GM23338 (cell line): ENCODE results near the gene ARHGEF17. TPM values are rescaled to one million over a fixed set of nuclear protein-coding genes. Genes with fewer than 3 reads are reported as not detected.

ENCODE experiments used
- ATAC-seq: fragments of 200-7000 bp; cut with Tn5 transposase; 3 replicates; pipeline ENCODE4 v1.9.1; 2020
- DNase-seq: peaks from one replicate; pipeline ENCODE4 v3.0.0-alpha.2; 2015; ENCODE audit warnings: low spot score
- H2AFZ ChIP-seq: fragments of 200-600 bp; sonication (generic); 2 replicates; pipeline ENCODE4 v1.8.0; 2016; ENCODE audit warnings: antibody characterized with exemption, mild to moderate bottlenecking, moderate library complexity
- H3F3A ChIP-seq: fragments of 200-600 bp; sonication (generic); replicated peaks from 2 replicates; pipeline ENCODE4 v1.8.0; 2017; ENCODE audit warnings: antibody characterized with exemption, mixed run types, low read depth
- H3K27ac ChIP-seq: fragments of 200-600 bp; sonication (generic); 2 replicates; pipeline ENCODE4 v1.6.1; 2016; ENCODE audit warnings: low read depth
- H3K27me3 ChIP-seq: fragments of 200-600 bp; sonication (generic); 2 replicates; pipeline ENCODE4 v1.8.0; 2016; ENCODE audit warnings: mild to moderate bottlenecking, mixed run types, moderate library complexity; ENCODE audit not compliant: insufficient read depth
- H3K36me3 ChIP-seq: fragments of 200-600 bp; sonication (generic); 2 replicates; pipeline ENCODE4 v1.8.0; 2016; ENCODE audit warnings: mild to moderate bottlenecking; ENCODE audit not compliant: insufficient read depth
- H3K4me1 ChIP-seq: fragments of 200-600 bp; sonication (generic); 2 replicates; pipeline ENCODE4 v1.8.0; 2016; ENCODE audit warnings: mild to moderate bottlenecking, moderate library complexity; ENCODE audit not compliant: insufficient read depth
- H3K4me2 ChIP-seq: fragments of 200-600 bp; sonication (generic); 2 replicates; pipeline ENCODE4 v1.7.1; 2017; ENCODE audit warnings: mixed run types
- H3K4me3 ChIP-seq: fragments of 200-600 bp; sonication (generic); 2 replicates; pipeline ENCODE4 v1.6.1; 2016; ENCODE audit warnings: mixed run types
- H3K79me2 ChIP-seq: fragments of 200-600 bp; sonication (generic); replicated peaks from 2 replicates; pipeline ENCODE4 v1.8.0; 2017; ENCODE audit warnings: mild to moderate bottlenecking; ENCODE audit not compliant: insufficient read depth
- H3K9me2 ChIP-seq: fragments of 200-600 bp; sonication (generic); 2 replicates; pipeline ENCODE4 v1.8.0; 2017; ENCODE audit not compliant: insufficient read depth
- H4K20me1 ChIP-seq: fragments of 200-600 bp; sonication (generic); replicated peaks from 2 replicates; pipeline ENCODE4 v1.8.0; 2017; ENCODE audit warnings: mild to moderate bottlenecking; ENCODE audit not compliant: insufficient read depth
- H3K27ac Mint-ChIP-seq: 2 replicates; pipeline ENCODE4 v1.8.0; 2020; ENCODE audit warnings: inconsistent platforms, mild to moderate bottlenecking, moderate library complexity, mixed read lengths
- H3K27me3 Mint-ChIP-seq: 3 replicates; pipeline ENCODE4 v1.8.0; 2022; ENCODE audit warnings: low read depth, mild to moderate bottlenecking, moderate library complexity, mixed read lengths, inconsistent platforms; ENCODE audit not compliant: insufficient read depth, poor library complexity
- H3K36me3 Mint-ChIP-seq: 3 replicates; pipeline ENCODE4 v1.8.0; 2021; ENCODE audit warnings: low read depth, mild to moderate bottlenecking, inconsistent platforms, moderate library complexity, mixed read lengths
- H3K4me1 Mint-ChIP-seq: 3 replicates; pipeline ENCODE4 v1.8.0; 2020; ENCODE audit warnings: mild to moderate bottlenecking, inconsistent platforms, mixed read lengths
- H3K4me3 Mint-ChIP-seq: 3 replicates; pipeline ENCODE4 v1.8.0; 2021; ENCODE audit warnings: moderate library complexity, mild to moderate bottlenecking, inconsistent platforms, mixed read lengths
- H3K9me3 Mint-ChIP-seq: 3 replicates; pipeline ENCODE4 v1.8.0; 2020; ENCODE audit warnings: moderate library complexity, mild to moderate bottlenecking, inconsistent platforms, mixed read lengths
- CREB1 ChIP-seq: fragments of 250-450 bp; sonication (Bioruptor Pico); IDR thresholded peaks from 2 replicates; pipeline ENCODE4 v1.5.0; 2020; ENCODE audit warnings: low read depth, mild to moderate bottlenecking, moderate library complexity
- CTCF ChIP-seq, 2 experiments: fragments of 200-600 bp in 1 of 2; sonication (generic) in 1 of 2; conservative IDR thresholded peaks; 2 replicates each; pipeline versions ENCODE4 v1.5.1 to v1.6.1; 2016 to 2017; ENCODE audit warnings: antibody characterized with exemption in 2 of 2, low read depth in 2 of 2, mild to moderate bottlenecking in 2 of 2, moderate library complexity in 1 of 2
- ETS1 ChIP-seq: IDR thresholded peaks from 2 replicates; pipeline ENCODE4 v1.6.1; 2016; ENCODE audit warnings: antibody characterized with exemption
- EZH2 ChIP-seq: fragments of 200-600 bp; sonication (generic); IDR thresholded peaks from one replicate; pipeline ENCODE4 v1.8.0; 2017; ENCODE audit warnings: antibody characterized with exemption, mild to moderate bottlenecking, low read depth; ENCODE audit not compliant: unreplicated experiment
- POLR2AphosphoS5 ChIP-seq: IDR thresholded peaks from 2 replicates; pipeline ENCODE4 v1.6.1; 2016; ENCODE audit warnings: antibody characterized with exemption, low read depth
- REST ChIP-seq: IDR thresholded peaks from one replicate; pipeline ENCODE4 v1.6.1; 2018; ENCODE audit warnings: antibody characterized with exemption; ENCODE audit not compliant: unreplicated experiment
- ZNF462 ChIP-seq: fragments of 250-450 bp; sonication (Bioruptor Pico); IDR thresholded peaks from 2 replicates; pipeline ENCODE4 v1.5.0; 2020; ENCODE audit warnings: mild to moderate bottlenecking, moderate library complexity
- polyA plus RNA-seq: library from polyadenylated mRNA; unstranded; fragments of >200 nt; fragmentation: Nextera tagmentation; extraction: Ambion mirVana; gene quantifications from 2 replicates; pipeline ENCODE4 v1.2.1, GENCODE V29; 2016
- total RNA-seq: library from RNA; depleted of rRNA; stranded (reverse); fragments of >200 nt; shearing (Covaris generic); gene quantifications from 2 replicates; pipeline ENCODE4 v1.2.3, GENCODE V29; 2014

The ARHGEF17 gene
- total and polyA plus RNA-seq, 2 experiments from 2014 or later: 2.9 to 15.0 TPM

- Histone ChIP-seq H3K36me3 (no peaks in the 10 kb centered on the region), H3K4me1 (peaks cover 48% of the 10 kb centered on the region), H3F3A (0 out of 2 replicates have a peak, but pooled peaks cover 5% of the 10 kb centered on the region), H3K9me2 (no peaks in the 10 kb centered on the region), H3K27ac (no peak overlapping the region), H3K4me3 (no peak overlapping the region), H3K4me2 (peak overlapping the region; percentile 24; the same call in 1 of the 2 replicates), H2AFZ (no peak overlapping the region), H3K27me3 (peaks cover 39% of the 10 kb centered on the region), H4K20me1 (peaks cover 20% of the 10 kb centered on the region), H3K79me2 (no peaks in the 10 kb centered on the region)
- peaks cover 51% of the 10 kb centered on the region for H3K27me3 Mint-ChIP-seq
- peaks cover 49% of the 10 kb centered on the region for H3K4me1 Mint-ChIP-seq
- H3K27ac Mint-ChIP-seq: no peak overlapping the region
- TF ChIP-seq POLR2AphosphoS5: no peak
- TF ChIP-seq CTCF (conservative IDR thresholded peaks at IDR 0.05; ENCODE audit: low read depth in 2 of 2): peak; percentile 96 to 99
- DNase-seq (peak; percentile 86), ATAC-seq (peak; percentile 38)
- H3K9me3 Mint-ChIP-seq: no peaks in the 10 kb centered on the region
- no peak overlapping the region for H3K4me3 Mint-ChIP-seq
- no peaks in the 10 kb centered on the region for H3K36me3 Mint-ChIP-seq
These were observed 27.3 kb downstream of the ARHGEF17 start for GRCh38 chr11:73335204-73335923.

GRCh38 chr11:73337846-73338245, 29.8 kb downstream of the ARHGEF17 start:
- Mint-ChIP-seq H3K27ac (no peak overlapping the region), H3K4me3 (no peak overlapping the region), H3K9me3 (no peaks in the 10 kb centered on the region), H3K4me1 (peaks cover 26% of the 10 kb centered on the region), H3K36me3 (no peaks in the 10 kb centered on the region; the same call in 2 of the 3 replicates), H3K27me3 (peaks cover 50% of the 10 kb centered on the region)
- Histone ChIP-seq H3K27ac (no peak overlapping the region), H3K79me2 (no peaks in the 10 kb centered on the region), H3K9me2 (no peaks in the 10 kb centered on the region), H3K27me3 (peaks cover 46% of the 10 kb centered on the region), H2AFZ (no peak overlapping the region), H3K4me2 (no peak overlapping the region), H4K20me1 (peaks cover 15% of the 10 kb centered on the region), H3K36me3 (no peaks in the 10 kb centered on the region), H3K4me3 (no peak overlapping the region), H3K4me1 (peaks cover 24% of the 10 kb centered on the region), H3F3A (0 out of 2 replicates have a peak, but pooled peaks cover 3% of the 10 kb centered on the region)
- DNase-seq (no peak), ATAC-seq (no peak)
- TF ChIP-seq ZNF462 (CRISPR knock-in tag): no peak
- no peak for TF ChIP-seq POLR2AphosphoS5
- TF ChIP-seq ETS1: no peak
- TF ChIP-seq REST: no peak
- TF ChIP-seq CREB1 (CRISPR knock-in tag): no peak
- no peak for TF ChIP-seq EZH2
